OCI-LY3 (cell line): ENCODE data around the gene RTP1.

ENCODE experiments used
- H2AFZ ChIP-seq: fragments of 200-600, 300-600 bp; shearing (Covaris generic); 2 replicates; pipeline ENCODE4 v1.6.0; 2014; ENCODE audit warnings: antibody characterized with exemption, low read depth, low read length
- H3K27ac ChIP-seq: fragments of 200-600, 300-600 bp; sonication (generic); 2 replicates; pipeline ENCODE4 v1.5.1; 2014; ENCODE audit warnings: mild to moderate bottlenecking, low read length, moderate library complexity, mixed read lengths
- H3K27me3 ChIP-seq: fragments of 200-600, 300-600 bp; sonication (generic); 2 replicates; pipeline ENCODE4 v1.6.1; 2014; ENCODE audit warnings: low read depth, low read length, mixed read lengths
- H3K36me3 ChIP-seq: fragments of 200-600, 300-600 bp; sonication (generic); replicated peaks from 2 replicates; pipeline ENCODE3; 2014; ENCODE audit warnings: low read depth, low read length, mixed read lengths
- H3K4me1 ChIP-seq: fragments of 300-600, 200-600 bp; sonication (generic); 2 replicates; pipeline ENCODE4 v1.6.1; 2014; ENCODE audit warnings: low read length, mixed read lengths
- H3K4me2 ChIP-seq: fragments of 200-600, 300-600 bp; sonication (generic); 2 replicates; pipeline ENCODE4 v1.6.1; 2014; ENCODE audit warnings: low read length, mixed read lengths
- H3K4me3 ChIP-seq: fragments of 300-600, 200-600 bp; sonication (generic); 2 replicates; pipeline ENCODE4 v1.5.1; 2014; ENCODE audit warnings: antibody characterized with exemption, mild to moderate bottlenecking, low read length, moderate library complexity
- H3K79me2 ChIP-seq: fragments of 300-600, 200-600 bp; shearing (Covaris generic); 2 replicates; pipeline ENCODE4 v1.6.1; 2014; ENCODE audit warnings: mild to moderate bottlenecking, low read length, mixed read lengths
- H3K9ac ChIP-seq: fragments of 300-600, 200-600 bp; shearing (Covaris generic); 2 replicates; pipeline ENCODE4 v1.6.0; 2014; ENCODE audit warnings: mild to moderate bottlenecking, low read length, moderate library complexity
- H3K9me3 ChIP-seq: fragments of 200-600, 300-600 bp; shearing (Covaris generic); 2 replicates; pipeline ENCODE4 v1.6.1; 2014; ENCODE audit warnings: low read length, mixed read lengths; ENCODE audit not compliant: insufficient read depth
- H4K20me1 ChIP-seq: fragments of 200-600, 300-600 bp; sonication (generic); 2 replicates; pipeline ENCODE4 v1.6.1; 2016; ENCODE audit warnings: low read length, mixed read lengths; ENCODE audit not compliant: insufficient read depth
- EZH2phosphoT487 ChIP-seq: fragments of 200-600 bp; shearing (Covaris generic); IDR thresholded peaks from 2 replicates; pipeline ENCODE4 v1.6.1; 2018; ENCODE audit warnings: antibody characterized with exemption, mixed run types, low read depth
- TF ChIP-seq, protein P1 (sequence below): fragments of 200-600, 300-600 bp; sonication (generic); IDR thresholded peaks from 2 replicates; pipeline ENCODE4 v1.5.1; 2014; ENCODE audit warnings: antibody characterized with exemption, low read length, low read depth

RTP1 gene

GRCh38 chr3:187162265-187162953 lies 34.9 kb upstream of the RTP1 start:
- TF ChIP-seq, protein P1, sequence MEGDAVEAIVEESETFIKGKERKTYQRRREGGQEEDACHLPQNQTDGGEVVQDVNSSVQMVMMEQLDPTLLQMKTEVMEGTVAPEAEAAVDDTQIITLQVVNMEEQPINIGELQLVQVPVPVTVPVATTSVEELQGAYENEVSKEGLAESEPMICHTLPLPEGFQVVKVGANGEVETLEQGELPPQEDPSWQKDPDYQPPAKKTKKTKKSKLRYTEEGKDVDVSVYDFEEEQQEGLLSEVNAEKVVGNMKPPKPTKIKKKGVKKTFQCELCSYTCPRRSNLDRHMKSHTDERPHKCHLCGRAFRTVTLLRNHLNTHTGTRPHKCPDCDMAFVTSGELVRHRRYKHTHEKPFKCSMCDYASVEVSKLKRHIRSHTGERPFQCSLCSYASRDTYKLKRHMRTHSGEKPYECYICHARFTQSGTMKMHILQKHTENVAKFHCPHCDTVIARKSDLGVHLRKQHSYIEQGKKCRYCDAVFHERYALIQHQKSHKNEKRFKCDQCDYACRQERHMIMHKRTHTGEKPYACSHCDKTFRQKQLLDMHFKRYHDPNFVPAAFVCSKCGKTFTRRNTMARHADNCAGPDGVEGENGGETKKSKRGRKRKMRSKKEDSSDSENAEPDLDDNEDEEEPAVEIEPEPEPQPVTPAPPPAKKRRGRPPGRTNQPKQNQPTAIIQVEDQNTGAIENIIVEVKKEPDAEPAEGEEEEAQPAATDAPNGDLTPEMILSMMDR: no peak
- TF ChIP-seq EZH2phosphoT487: no peak
- H3K4me3 ChIP-seq: no peak overlapping the region
- no peaks in the 10 kb centered on the region for H4K20me1 ChIP-seq
- H3K27ac ChIP-seq: no peak overlapping the region
- peaks cover 4% of the 10 kb centered on the region; the same call in 1 of the 2 replicates for H3K9me3 ChIP-seq
- H3K79me2 ChIP-seq: no peaks in the 10 kb centered on the region
- no peak overlapping the region for H3K9ac ChIP-seq
- H3K4me1 ChIP-seq: peaks cover 2% of the 10 kb centered on the region; the same call in 1 of the 2 replicates
- no peak overlapping the region for H3K4me2 ChIP-seq
- no peak overlapping the region for H2AFZ ChIP-seq
- H3K36me3 ChIP-seq: no peaks in the 10 kb centered on the region
- H3K27me3 ChIP-seq: no peaks in the 10 kb centered on the region

DNA sequence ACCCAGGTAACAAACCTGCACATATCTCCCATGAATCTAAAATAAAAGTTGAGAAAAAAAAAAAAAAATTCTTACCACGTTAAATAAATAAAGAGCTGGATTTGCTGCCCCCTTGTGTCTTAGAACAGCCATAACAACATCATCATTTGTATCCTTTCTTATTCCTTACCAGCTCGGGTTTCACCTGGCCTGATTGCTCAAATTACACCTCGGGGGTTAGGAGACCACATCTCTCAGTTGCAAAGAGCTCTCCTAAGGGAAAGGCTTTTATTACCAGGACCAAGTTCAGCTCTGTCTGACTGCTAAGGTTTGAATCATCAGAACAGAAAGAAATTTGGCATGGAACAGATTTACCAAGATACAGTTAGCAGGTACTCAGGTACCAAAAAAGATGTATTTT lies 32.1 kb upstream of the RTP1 start:
- H3K4me3 ChIP-seq: no peak overlapping the region
- H3K4me2 ChIP-seq: peak overlapping the region; percentile 37; the same call in 1 of the 2 replicates
- H3K4me1 ChIP-seq: peaks cover 2% of the 10 kb centered on the region; the same call in 1 of the 2 replicates
- no peaks in the 10 kb centered on the region for H4K20me1 ChIP-seq
- no peak overlapping the region for H3K27ac ChIP-seq
- no peak overlapping the region for H2AFZ ChIP-seq
- no peaks in the 10 kb centered on the region; the same call in 1 of the 2 replicates for H3K27me3 ChIP-seq
- no peaks in the 10 kb centered on the region for H3K9me3 ChIP-seq
- no peaks in the 10 kb centered on the region for H3K36me3 ChIP-seq
- no peak overlapping the region for H3K9ac ChIP-seq
- TF ChIP-seq EZH2phosphoT487: no peak
- TF ChIP-seq, protein P1: peak; percentile 70
- H3K79me2 ChIP-seq: no peaks in the 10 kb centered on the region

DNA sequence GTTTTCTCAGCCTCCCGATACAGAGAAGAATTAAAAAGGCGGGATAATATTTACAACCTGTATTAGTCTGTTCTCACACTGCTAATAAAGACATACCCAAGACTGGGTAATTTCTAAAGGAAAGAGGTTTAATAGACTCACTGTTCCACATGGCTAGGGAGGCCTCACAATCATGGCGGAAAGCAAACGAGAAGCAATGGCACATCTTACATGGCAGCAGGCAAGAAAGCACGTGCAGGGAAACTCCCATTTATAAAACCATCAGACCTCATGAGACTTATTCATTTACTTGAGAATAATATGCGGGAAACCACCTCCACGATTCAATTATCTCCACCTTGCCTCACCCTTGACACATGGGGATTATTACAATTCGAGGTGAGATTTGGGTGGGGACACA lies 30.5 kb upstream of the RTP1 start:
- Histone ChIP-seq H3K79me2 (no peaks in the 10 kb centered on the region), H3K4me3 (no peak overlapping the region), H3K4me1 (peaks cover 2% of the 10 kb centered on the region; the same call in 1 of the 2 replicates)

DNA sequence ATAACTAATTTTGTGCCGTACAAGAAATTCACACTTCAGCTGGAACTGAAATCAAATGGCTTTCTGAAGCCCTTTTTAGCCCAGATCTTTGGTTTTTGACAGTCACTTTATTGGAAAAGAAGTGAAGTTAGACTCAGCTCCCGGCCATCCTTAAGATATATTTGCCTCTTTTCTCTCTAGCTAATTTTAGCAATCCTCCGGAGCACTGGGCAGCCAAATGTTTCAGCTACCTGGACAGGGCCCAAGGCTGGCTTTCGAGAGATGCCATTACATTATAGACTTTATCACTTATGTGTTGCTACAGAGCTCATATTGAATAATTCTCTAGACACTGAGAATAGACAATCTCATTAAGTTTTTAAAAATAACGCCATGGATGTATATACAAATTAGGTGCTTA lies 29.5 kb upstream of the RTP1 start:
- no peak overlapping the region for H3K9ac ChIP-seq
- H4K20me1 ChIP-seq: no peaks in the 10 kb centered on the region
- no peak overlapping the region for H3K4me3 ChIP-seq
- H2AFZ ChIP-seq: no peak overlapping the region
- H3K9me3 ChIP-seq: no peaks in the 10 kb centered on the region
- no peak overlapping the region for H3K4me2 ChIP-seq
- no peak overlapping the region for H3K27ac ChIP-seq
- H3K36me3 ChIP-seq: no peaks in the 10 kb centered on the region
- TF ChIP-seq EZH2phosphoT487: no peak
- TF ChIP-seq, protein P1: no peak
- H3K4me1 ChIP-seq: peaks cover 2% of the 10 kb centered on the region; the same call in 1 of the 2 replicates
- no peaks in the 10 kb centered on the region; the same call in 1 of the 2 replicates for H3K27me3 ChIP-seq
- H3K79me2 ChIP-seq: no peaks in the 10 kb centered on the region

More for the DNA sequence above, 30.5 kb upstream of the RTP1 start:
- Histone ChIP-seq H4K20me1 (no peaks in the 10 kb centered on the region), H3K36me3 (no peaks in the 10 kb centered on the region), H3K9ac (no peak overlapping the region), H3K9me3 (no peaks in the 10 kb centered on the region), H2AFZ (no peak overlapping the region), H3K4me2 (no peak overlapping the region), H3K27ac (no peak overlapping the region), H3K27me3 (no peaks in the 10 kb centered on the region; the same call in 1 of the 2 replicates)
- TF ChIP-seq EZH2phosphoT487: no peak
- TF ChIP-seq, protein P1: no peak
